ENCODE data around the gene TEPSIN.
A peak's percentile ranks its signal among the peaks of the same experiment; 100 is the strongest.

The TEPSIN gene

GRCh38 chr17:81218459-81218858 is 20.4 kb downstream of the TEPSIN start:
- DNase-seq: no peak

GRCh38 chr17:81217491-81217890 is 21.4 kb downstream of the TEPSIN start:
- no peak for DNase-seq

- no peak for DNase-seq
These were observed 24.9 kb downstream of the TEPSIN start for GRCh38 chr17:81213978-81214377.

- no peak for DNase-seq
These were observed 26.5 kb downstream of the TEPSIN start for GRCh38 chr17:81212365-81212764.

- DNase-seq: no peak
These were observed 28.0 kb downstream of the TEPSIN start for GRCh38 chr17:81210868-81211267.

GRCh38 chr17:81210466-81210865 is 28.4 kb downstream of the TEPSIN start:
- no peak for DNase-seq

- DNase-seq: no peak
These were observed 29.7 kb downstream of the TEPSIN start for GRCh38 chr17:81209141-81209540.

GRCh38 chr17:81208651-81209050 is 30.2 kb downstream of the TEPSIN start:
- no peak for DNase-seq

GRCh38 chr17:81207610-81208581 is 31.0 kb downstream of the TEPSIN start:
- no peak for DNase-seq

- DNase-seq: no peak
These were observed 32.2 kb downstream of the TEPSIN start for GRCh38 chr17:81206657-81207056.

- DNase-seq: no peak
These were observed 32.7 kb downstream of the TEPSIN start for GRCh38 chr17:81206166-81206565.

- DNase-seq: no peak
These were observed 34.3 kb downstream of the TEPSIN start for GRCh38 chr17:81204578-81204977.

GRCh38 chr17:81203136-81203535 is 35.7 kb downstream of the TEPSIN start:
- DNase-seq: no peak

GRCh38 chr17:81202318-81202717 is 36.5 kb downstream of the TEPSIN start:
- no peak for DNase-seq

GRCh38 chr17:81200695-81201580 is 37.9 kb downstream of the TEPSIN start:
- peak; percentile 44 for DNase-seq

- no peak for DNase-seq
These were observed 38.7 kb downstream of the TEPSIN start for GRCh38 chr17:81200201-81200600.

GRCh38 chr17:81199482-81199830 is 39.4 kb downstream of the TEPSIN start:
- no peak for DNase-seq

GRCh38 chr17:81198826-81199481 is 39.9 kb downstream of the TEPSIN start:
- no peak for DNase-seq

- no peak for DNase-seq
These were observed 40.9 kb downstream of the TEPSIN start for GRCh38 chr17:81197831-81198490.

- no peak for DNase-seq
These were observed 41.5 kb downstream of the TEPSIN start for GRCh38 chr17:81197409-81197795.

- no peak for DNase-seq
These were observed 42.1 kb downstream of the TEPSIN start for GRCh38 chr17:81196505-81197408.

Measured in activated CD4-positive, alpha-beta T cell treated with anti-CD3 and anti-CD28 coated beads, Interleukin-2, amount 50 U/mL, for 16 hours (primary cell).